GM12872 (cell line): Measurements from ENCODE around the gene SREK1.

Experiments used
- CTCF ChIP-seq: IDR thresholded peaks from 3 replicates; pipeline ENCODE4 v1.5.1; 2011; ENCODE audit warnings: low read depth, mild to moderate bottlenecking, low read length, moderate library complexity; ENCODE audit not compliant: insufficient read depth

The SREK1 gene

GRCh38 chr5:66180282-66181155 lies 36.4 kb downstream of the SREK1 start:
- TF ChIP-seq CTCF = no peak

GRCh38 chr5:66186108-66186507 lies 42.0 kb downstream of the SREK1 start:
- TF ChIP-seq CTCF = no peak

- TF ChIP-seq CTCF = no peak
These were observed 49.3 kb downstream of the SREK1 start for GRCh38 chr5:66193419-66193818.

GRCh38 chr5:66197764-66198405 lies 53.8 kb downstream of the SREK1 start:
- no peak for TF ChIP-seq CTCF

GRCh38 chr5:66198837-66199236 lies 54.7 kb downstream of the SREK1 start:
- TF ChIP-seq CTCF = no peak

GRCh38 chr5:66203531-66203930 lies 59.4 kb downstream of the SREK1 start:
- TF ChIP-seq CTCF = no peak

GRCh38 chr5:66206465-66206864 lies 62.4 kb downstream of the SREK1 start:
- no peak for TF ChIP-seq CTCF
